Muscle of back (tissue), 11 donors: ENCODE results near the gene VPS11. TPM values are rescaled to one million over a fixed set of nuclear protein-coding genes. Genes with fewer than 3 reads are reported as not detected.
"Not testable (repeated sequence)": the region's sequence is repeated elsewhere in the genome, so short reads cannot be mapped to it uniquely, and the experiment has no call there.

Experiments used
- DNase-seq, 3 donors: peaks; one replicate each; pipeline versions ENCODE4 v3.0.0 to v3.0.0-alpha.2; 2013
- polyA plus RNA-seq, 10 donors: library from polyadenylated mRNA; unstranded; fragments of 120-200 nt; gene quantifications; one replicate each; pipeline ENCODE4 v1.2.1, GENCODE V29; 2013; ENCODE audit not compliant: insufficient read length in 10 of 10

VPS11 gene
- polyA plus RNA-seq, 10 donors, result 24.9 to 35.4 (median 27.8) TPM

DNA sequence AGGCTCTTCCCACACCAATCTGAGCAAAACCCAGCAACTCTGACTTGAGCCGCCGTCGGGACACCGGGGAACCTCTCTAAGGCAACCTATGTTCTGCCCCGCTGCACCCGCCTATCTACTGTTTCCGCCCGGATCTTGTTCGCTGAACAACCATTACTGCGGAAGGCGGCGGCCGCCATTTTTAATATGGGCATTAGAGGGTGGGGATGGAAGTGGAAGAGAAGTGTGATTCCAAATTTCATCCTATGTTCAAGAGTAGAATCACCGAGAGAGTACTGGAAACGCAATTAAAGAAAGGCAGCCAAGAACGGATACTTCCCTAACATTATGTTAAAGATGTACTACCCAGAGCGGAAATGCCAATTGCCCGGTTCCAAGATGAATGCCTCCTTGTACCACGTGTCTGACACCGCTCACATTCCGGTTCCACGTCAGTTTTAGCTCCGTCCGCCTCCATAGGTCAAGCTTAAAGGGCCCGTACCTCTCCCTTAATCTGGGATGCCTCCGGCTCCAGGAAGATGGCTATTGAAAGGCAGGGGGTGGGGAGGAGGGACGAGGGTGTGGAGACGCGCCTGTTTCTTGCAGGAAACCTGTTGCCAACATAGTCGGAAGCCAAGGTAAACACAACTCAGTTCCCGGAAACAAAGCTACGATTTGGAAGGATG is 34.3 kb downstream of the VPS11 start, which contains the start of gene DPAGT1:
Gene DPAGT1 (minus strand): TSS at position 95 of the 665 bp plus-strand sequence. CDS start 198 bp downstream, outside the sequence.
- peak; percentile 95 to 98 (median 98) for DNase-seq

DNA sequence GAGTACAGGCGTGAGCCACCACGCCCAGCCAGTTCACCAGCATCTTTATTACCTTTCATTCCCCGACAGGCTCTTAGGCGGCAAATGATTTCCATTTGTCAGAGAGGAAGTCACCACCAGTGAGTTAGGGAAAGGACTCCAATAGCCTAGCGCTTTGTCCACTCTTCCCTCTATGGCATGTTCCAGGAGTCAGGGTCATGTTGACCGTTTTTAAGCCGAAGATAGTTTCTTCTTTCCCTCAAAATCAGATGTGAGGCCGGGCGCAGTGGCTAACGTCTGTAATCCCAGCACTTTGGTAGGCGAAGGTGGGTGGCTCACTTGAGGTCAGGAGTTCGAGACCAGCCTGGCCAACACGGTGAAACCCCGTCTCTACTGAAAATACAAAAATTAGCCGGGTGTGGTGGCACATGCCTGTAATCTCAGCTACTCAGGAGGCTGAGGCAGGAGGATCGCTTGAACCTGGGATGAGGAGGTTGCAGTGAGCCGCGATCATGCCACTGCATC is 35.6 kb downstream of the VPS11 start:
- not testable (repeated sequence) for DNase-seq

DNA sequence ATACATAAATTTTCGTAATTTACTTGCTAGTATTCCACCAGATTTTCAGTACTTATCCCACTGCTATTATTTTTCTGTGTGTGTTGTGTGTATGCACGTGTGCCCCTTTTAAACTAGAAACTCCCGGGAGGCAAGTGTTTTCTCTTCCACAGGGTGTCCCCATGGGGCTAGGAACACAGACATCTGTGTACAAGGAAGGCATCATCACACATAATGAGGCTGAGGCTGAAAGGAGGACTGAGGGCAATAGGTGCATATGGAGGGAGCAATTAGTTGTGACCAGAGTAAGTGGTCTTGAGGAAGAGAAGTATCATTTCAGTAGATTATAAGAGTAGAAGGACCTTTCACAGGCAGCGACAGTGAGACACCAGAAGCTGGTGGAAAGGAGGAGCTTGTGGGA is 36.2 kb downstream of the VPS11 start:
- no peak for DNase-seq

DNA sequence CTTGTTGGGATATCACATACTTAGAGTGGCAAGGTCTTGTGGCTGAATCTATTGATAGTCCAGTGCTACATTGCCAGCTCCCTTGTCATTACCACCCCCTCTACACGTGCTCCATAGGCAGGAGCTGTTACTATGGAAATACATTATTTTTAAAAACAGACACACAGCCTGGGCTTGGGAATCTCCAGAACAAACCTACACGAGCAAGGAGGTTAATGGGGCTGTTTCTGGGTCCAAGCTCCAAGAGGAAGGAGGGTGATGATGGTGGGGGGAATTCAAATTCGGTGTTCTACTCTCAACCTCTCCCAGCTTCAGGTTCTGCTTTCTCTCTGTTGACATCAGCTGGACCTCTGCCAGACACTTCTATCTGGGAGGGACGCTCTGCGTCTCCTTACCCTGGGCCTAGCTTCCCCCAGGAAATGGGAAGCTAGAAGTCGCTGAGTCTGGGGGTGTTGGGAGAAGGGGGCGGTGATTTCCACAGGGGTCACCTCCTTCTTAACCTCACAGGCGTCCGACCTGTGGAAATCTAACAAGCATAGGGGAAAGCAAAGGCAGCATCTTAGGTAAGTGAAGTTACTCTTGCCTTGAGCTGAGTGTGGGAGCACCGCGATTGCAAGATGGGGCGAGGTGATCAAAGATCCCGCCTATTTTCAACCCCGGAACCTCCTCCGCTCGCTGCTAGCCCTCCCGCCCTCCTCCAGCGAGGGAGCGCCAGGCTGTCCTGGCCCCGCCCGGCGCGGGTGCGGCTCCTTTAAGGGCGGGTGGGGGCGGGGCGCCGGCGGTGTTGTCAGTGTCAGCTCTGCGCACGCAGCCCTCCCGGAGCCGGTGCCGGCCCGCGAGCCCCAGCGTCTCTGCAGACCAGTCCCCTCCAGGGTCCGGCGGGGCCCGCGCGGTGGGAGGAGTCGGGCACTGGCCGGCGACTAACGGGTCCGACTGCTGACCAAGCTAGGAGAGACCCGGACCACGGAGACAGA is 39.2 kb downstream of the VPS11 start, which contains the start of gene C2CD2L:
Gene C2CD2L (plus strand): TSS at position 781 of the 974 bp plus-strand sequence. CDS start 398 bp downstream, outside the sequence.
- peak; percentile 91 to 94 (median 93) for DNase-seq

DNA sequence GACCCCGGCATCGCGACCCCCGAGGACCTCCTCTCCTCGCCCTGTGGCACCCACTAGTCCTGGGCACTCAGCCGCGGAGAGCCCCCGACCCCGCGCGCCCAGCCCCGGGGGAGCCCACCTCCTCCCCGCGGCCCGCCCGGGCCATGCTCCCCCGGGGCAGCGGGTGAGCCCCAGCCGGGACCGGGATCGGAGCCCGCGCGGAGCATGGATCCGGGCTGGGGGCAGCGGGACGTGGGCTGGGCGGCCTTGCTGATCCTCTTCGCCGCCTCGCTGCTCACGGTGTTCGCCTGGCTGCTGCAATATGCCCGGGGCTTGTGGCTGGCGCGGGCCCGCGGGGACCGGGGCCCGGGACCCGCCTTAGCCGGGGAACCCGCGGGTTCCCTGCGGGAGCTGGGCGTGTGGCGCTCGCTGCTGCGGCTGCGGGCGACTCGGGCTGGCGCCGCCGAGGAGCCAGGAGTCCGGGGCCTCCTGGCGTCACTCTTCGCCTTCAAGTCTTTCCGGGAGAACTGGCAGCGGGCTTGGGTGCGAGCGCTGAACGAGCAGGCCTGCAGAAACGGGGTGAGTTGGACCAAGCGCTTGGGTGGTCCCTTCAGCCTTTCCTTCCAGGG is 40.0 kb downstream of the VPS11 start:
- peak in 1 of 3 donors; percentile 38 for DNase-seq

DNA sequence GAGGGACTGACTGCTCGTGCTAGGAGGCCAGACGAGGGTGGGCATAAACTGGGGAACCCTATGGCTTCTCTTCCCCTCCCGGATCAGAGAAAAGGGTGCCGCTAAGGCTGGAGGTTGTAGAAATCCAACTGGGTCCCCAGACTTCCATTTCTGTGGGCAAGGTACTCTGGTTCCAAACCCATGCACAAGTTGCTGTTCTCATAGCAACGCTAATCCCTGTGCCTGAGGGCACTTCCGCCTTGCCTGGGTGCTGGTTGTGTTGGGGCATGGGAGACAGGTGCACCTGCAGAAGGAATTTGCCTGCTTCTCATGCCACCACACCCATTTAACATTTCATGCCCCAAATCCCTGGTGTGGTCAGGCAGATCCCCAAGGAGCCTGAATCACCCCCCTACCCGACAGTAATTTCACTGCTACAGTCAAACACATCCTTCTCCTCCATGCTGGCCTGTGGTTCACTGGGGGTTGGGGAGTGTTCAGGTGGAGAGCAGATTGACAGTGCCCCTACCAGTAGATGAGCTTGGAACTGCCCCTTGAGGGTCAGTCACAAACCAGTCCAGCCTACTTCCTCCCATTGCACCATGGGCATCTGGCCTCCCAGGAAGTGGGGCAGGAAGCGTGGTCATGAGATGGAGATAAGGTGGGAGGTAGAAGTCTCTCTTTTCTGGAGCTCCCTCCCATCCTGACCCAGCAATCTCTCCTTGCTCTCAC is 40.7 kb downstream of the VPS11 start:
- no peak for DNase-seq

DNA sequence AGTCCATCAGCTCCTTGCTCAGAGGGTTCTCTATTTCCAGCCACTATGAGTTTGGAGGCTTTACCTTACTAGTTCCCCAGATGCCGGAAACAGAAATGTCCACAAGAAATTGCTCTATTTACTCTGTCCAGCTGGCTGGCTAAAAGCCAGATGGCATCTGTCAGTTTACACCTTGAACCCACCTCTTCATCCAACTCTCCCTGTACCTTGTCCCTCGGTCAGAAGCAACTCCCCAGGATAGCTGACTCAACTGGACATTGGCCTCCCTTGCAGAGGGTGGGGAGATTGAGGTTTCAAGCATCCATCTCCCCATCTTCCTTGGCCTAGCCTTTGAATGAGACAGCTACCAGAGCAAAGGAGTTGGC is 41.2 kb downstream of the VPS11 start:
- DNase-seq, result no peak

DNA sequence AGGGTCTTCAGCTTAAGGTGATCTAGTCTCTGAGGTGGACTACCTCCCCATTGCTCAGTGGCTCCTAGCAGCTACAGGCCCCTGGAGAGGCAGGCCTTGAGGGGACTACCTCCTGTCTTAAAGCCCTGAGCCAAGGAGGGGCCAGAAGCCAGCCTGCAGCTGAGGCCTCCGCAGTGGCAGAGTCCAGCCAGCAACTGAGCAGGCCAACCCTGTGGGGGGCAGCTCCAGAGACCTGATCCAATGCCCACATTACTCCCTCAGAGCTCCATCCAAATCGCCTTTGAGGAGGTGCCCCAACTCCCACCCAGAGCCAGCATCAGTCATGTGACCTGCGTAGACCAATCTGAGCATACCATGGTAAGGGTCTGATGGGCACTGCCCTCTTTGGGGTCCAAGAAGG is 42.2 kb downstream of the VPS11 start:
- no peak for DNase-seq

DNA sequence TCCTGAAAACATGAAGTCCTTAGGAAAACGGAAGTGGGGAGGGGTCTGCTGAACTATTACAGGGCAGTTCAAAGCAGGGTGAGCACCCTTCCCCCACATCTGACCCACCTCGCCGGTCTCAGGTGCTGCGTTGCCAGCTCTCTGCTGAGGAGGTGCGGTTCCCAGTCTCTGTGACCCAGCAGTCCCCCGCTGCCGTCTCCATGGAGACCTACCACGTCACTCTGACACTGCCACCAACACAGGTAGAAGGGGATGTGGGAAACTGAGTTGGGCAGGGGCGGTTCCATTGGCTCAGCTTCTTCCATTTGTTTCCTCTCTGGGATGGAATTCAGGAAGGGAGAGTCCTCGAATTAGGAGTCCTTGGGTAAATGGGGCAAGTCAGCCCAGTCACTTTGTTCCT is 42.8 kb downstream of the VPS11 start:
- DNase-seq, result no peak

DNA sequence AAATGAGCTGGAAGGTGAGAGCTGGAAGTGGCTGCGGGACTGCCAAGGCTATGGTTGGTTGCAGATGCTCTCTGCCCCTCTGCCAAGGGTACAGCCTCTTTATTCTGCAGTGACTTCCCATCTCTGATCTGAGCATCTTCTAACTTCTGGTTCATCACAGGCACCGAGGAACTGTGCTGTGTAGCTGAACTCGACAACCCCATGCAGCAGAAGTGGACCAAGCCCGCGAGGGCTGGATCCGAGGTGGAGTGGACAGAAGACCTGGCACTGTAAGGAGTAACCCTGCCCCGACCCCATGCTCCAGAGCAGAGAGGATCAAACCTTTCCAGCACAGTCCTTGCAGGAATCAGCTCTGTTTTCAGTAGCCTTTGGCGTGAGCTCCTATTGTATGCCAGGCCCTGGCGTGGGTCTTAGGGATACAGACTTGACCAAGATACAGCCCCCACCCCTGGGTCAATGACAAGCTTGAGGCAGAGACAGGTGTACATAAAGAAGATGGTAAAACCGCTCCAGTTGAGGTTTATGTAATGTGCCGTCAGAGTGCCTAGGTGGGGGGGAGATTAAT is 43.8 kb downstream of the VPS11 start:
- DNase-seq, result no peak

DNA sequence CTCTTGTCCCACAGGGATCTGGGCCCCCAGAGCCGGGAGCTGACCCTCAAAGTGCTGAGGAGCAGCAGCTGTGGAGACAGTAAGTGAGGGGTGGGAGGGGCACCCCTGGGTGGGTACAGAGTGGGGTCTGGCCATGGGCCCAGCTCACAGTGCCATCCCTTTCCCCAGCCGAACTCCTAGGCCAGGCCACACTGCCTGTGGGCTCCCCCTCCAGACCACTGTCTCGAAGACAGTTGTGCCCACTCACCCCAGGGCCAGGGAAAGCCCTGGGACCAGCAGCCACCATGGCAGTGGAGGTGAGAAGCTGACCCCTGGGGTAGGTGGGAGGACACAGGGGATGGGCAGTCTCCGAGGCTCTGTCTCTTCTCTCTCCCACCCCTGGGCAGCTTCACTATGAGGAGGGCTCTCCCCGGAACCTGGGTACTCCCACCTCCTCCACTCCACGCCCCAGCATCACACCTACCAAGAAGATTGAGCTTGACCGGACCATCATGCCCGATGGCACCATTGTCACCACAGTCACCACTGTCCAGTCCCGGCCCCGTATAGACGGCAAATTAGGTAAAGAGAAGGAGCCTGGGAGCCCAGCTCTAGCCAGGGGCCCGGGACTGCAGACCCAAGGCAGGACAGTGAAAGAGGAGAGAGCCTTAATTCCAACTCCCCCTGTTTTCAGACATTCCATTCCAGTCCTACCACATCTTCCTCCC is 44.8 kb downstream of the VPS11 start:
- DNase-seq, result no peak

DNA sequence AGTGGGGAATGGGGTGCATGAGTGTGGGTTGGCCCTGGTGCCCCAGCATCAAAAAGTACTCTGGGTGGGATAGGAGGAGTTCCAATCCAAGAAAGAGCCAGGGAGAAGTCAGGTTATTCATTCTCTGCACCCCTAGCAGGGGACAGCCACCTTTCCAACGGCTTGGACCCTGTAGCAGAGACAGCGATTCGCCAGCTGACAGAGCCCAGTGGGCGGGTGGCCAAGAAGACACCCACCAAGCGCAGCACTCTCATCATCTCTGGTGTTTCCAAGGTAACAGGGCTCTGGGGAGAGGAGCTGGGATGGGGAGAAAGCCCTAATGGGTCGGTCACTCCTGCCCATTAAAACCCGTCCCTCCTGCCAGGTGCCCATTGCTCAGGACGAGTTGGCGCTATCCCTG is 46.1 kb downstream of the VPS11 start:
- DNase-seq, result no peak

DNA sequence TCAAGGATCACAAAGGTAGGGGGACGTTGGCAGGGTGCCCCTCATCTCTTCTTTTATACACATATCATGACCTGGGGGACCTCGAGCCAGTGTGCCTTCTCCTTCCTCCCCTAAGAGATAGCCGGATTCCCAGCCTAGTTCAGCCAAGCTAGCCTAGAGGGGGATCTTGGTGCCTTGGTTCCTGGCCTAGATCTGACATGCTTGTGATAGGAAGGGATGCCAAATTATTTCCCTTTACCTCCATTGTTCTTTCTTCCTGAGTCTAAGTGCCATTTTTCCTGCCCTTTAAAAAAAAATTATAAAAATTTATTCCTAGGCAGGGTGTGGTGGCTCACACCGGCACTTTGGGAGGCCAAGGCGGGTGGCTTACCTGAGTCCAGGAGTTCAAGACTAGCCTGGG is 46.7 kb downstream of the VPS11 start:
- no peak for DNase-seq

DNA sequence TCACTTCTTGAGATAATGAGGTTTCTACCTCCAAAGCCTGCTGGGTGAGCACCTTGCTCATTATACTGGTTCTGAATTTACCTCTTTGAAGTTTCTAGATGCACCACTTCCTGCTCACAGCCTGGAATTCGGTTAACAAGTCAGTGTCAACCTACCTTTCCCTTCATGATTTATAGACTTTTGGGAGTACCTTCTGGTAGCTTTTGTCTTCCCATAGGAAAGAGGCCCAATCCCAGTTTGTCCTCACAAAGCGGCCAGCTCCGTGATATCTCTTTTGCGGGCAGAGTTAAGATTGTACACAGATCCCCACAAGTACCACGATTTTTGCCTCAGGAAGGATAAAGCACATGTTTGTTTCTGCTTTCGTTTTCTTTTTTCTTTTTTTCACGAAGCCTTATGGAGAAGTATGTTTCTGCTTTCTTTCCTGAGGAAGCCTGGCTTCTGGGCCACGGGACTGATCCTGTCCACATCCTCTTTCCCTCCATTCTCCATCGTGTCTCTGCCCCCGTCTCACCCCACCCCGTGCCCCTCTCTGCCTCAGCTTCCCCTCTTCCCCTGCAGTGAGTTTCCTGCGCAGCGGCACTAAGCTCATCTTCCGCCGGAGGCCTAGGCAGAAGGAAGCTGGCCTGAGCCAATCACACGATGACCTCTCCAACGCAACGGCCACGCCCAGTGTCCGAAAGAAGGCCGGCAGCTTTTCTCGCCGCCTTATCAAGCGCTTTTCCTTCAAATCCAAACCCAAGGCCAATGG is 48.0 kb downstream of the VPS11 start:
- peak in 1 of 3 donors; percentile 35 for DNase-seq

DNA sequence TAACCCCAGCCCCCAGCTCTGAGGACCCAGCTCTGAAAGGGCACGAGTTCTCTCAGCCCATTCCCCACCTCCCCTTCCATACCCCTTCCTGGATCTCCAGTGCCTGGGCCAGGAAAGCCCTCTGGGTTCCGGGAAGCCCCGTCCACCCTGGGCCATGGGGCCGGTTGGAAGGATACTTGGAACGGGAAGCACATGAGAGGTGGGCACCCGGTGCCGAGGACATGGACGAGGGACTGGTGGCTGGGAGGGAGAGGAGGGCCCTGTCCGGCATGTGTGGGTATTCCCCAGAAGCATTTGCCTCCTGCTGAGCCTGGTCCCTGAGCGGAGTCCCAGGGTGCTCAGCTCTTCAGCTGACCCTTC is 48.6 kb downstream of the VPS11 start:
- DNase-seq, result no peak

DNA sequence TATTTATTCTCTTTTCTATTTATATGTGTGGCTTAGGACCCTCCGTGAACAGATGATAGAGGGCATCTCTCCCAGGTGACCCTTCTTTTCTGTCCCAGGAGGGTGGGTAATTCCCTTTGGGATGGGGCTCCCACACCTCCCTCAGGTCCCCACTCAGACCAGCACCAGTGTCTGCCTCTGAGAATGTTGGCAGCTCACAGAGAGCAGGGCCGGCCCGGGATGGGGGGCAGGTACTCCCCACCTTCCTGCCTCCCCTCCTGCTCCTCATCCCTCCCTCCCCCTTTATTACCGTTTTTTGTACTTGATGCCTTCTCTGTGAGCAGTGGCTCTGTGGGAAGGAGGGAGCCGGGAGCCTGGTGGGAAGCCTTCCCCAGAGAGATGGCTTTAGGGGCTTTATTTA is 49.0 kb downstream of the VPS11 start:
- no peak for DNase-seq

DNA sequence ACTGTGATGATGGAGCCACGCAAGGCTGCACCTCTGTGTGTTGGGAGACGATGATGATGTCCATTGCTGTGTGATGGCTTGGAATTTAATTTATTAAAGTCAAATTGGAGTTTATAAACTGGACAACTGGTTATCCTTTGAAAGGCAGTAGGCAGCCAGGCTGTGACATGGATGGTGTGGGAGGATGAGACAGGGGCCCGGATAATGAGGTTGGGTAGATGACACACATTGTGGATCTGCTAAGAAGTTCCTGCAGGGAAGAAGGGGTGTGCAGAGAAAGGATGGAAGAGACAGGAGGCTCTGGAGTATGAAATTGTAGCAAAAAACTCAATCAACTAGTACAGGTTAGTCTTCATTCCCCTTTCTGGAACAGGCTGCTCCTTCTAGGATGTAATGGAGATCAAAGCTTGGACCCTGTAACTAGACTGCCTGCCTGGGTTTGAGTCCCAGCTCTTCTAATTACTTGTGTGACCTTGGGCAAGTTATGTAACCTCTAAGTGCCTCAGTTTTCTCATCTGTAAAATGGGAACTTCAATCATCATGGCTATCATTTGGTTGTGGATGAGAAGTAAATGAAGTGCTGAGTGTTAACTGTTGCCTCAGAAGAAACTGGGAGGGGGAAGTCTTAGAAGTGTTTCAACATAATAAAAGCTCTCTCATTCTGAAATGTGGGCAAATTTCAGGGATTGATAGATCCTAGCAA is 49.5 kb downstream of the VPS11 start:
- no peak for DNase-seq

DNA sequence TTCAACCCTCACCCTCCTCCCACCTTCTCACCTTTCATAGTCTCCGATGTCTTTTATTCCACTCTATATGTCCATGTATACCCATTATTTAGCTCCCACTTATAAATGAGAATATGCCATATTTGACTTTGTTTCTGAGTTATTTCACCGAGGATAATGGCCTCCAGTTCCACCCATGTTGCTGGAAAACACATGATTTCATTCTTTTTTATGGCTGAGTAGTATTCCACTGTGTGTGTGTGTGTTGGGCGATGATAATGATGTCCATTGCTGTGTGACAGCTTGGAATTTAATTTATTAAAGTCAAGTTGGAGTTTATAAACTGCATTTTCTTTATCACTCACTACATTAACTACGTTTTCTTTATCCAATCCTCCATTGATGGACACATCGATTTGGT is 50.6 kb downstream of the VPS11 start:
- DNase-seq, result no peak

DNA sequence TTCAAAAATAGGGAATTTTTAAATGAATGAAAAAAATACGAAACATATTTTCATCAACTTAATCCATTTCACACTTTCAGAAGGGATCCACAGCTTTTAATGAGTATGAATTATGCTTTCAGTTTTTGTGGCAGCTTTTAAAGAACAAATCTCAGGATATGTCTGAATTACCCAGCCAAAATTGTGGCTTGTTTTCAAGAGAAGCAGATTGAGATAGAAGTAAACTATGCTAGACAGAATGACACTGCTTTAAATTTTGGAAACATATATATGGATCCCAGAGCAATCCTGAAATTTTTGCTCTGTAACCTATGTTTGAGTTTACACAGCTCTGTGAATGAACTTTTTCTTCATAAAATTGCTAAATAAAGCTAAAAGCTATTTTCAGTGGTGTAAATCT is 51.3 kb downstream of the VPS11 start:
- DNase-seq, result no peak
